Activated CD4-positive, alpha-beta memory T cell treated with anti-CD3 and anti-CD28 coated beads for 36 hours (primary cell): Measurements from ENCODE around the gene RGS17. TPM values are rescaled to one million over a fixed set of nuclear protein-coding genes. Genes with fewer than 3 reads are reported as not detected.
"Not testable (repeated sequence)": the region's sequence is repeated elsewhere in the genome, so short reads cannot be mapped to it uniquely, and the experiment has no call there.

ENCODE experiments used
- CTCF ChIA-PET: fragments of 350-600 bp; sonication (Branson Sonifier 250); formaldehyde crosslinking; loops from one replicate; lab custom pipeline; 2021; ENCODE audit warnings: antibody characterized with exemption, inconsistent platforms; lab: Charles Lee
- POLR2A ChIA-PET: fragments of 350-600 bp; sonication (Branson Sonifier 250); formaldehyde crosslinking; loops from one replicate; lab custom pipeline; 2021; ENCODE audit warnings: antibody characterized with exemption; lab: Charles Lee
- DNase-seq: peaks from one replicate; pipeline ENCODE4 v3.0.0-alpha.2; 2020
- H3K27ac Mint-ChIP-seq: one replicate; pipeline ENCODE4 v1.8.0; 2021; ENCODE audit warnings: mixed read lengths
- H3K27me3 Mint-ChIP-seq: one replicate; pipeline ENCODE4 v1.8.0; 2021; ENCODE audit warnings: mixed read lengths
- H3K36me3 Mint-ChIP-seq: one replicate; pipeline ENCODE4 v1.8.0; 2021; ENCODE audit warnings: mixed read lengths
- H3K4me1 Mint-ChIP-seq: one replicate; pipeline ENCODE4 v1.8.0; 2021; ENCODE audit warnings: low read depth, mixed read lengths
- H3K4me3 Mint-ChIP-seq: one replicate; pipeline ENCODE4 v1.8.0; 2021; ENCODE audit warnings: mild to moderate bottlenecking, mixed read lengths
- H3K9me3 Mint-ChIP-seq: one replicate; pipeline ENCODE4 v1.8.0; 2021; ENCODE audit warnings: mixed read lengths
- intact Hi-C: fragments of 100-400 bp; cut with micrococcal nuclease; formaldehyde crosslinking; loops from one replicate; pipeline ENCODE4 v1.15.1; 2023
- total RNA-seq, 2 experiments: library from RNA; stranded (reverse); gene quantifications; one replicate each; pipeline ENCODE4 v1.2.3, GENCODE V29; 2021

Gene RGS17
- total RNA-seq, 2 experiments from 2014 or later = not detected

- H3K36me3 Mint-ChIP-seq = no peaks in the 10 kb centered on the region
- intact Hi-C loops = no loop called here
- peaks cover 2% of the 10 kb centered on the region for H3K27me3 Mint-ChIP-seq
- no peak overlapping the region for H3K4me3 Mint-ChIP-seq
- peaks cover 4% of the 10 kb centered on the region for H3K9me3 Mint-ChIP-seq
- no peak overlapping the region for H3K27ac Mint-ChIP-seq
- no peaks in the 10 kb centered on the region for H3K4me1 Mint-ChIP-seq
- CTCF ChIA-PET = no interaction called here
- POLR2A ChIA-PET = no interaction called here
- no peak for DNase-seq
Observed at GRCh38 chr6:153146413-153146812, 15.3 kb upstream of the RGS17 start.

GRCh38 chr6:153145591-153145990, 14.5 kb upstream of the RGS17 start:
- intact Hi-C loops = no loop called here
- CTCF ChIA-PET = no interaction called here
- H3K9me3 Mint-ChIP-seq = peaks cover 4% of the 10 kb centered on the region

DNA sequence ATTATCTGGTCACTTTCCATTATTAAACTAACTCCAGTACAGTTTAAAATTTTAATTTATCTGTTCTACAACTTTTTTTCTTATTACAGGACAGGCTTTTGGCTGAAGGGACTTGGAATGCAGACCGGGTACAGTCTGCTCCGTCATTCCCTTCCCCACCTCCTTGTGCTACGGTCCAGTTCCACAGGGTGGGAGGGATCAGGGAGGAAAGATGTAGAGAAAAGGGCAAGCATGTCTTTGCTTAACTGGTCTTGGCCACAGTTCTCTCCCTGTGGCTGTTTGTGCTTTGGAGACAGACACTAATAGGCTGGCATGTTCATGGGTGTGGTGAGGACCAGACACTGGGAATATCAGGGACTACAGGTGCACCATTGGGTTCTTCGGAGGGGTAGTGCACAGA, 12.1 kb upstream of the RGS17 start:
- H3K9me3 Mint-ChIP-seq = no peaks in the 10 kb centered on the region
- ChIA-PET CTCF (no interaction called here), POLR2A (no interaction called here)
- no peak for DNase-seq
- no peaks in the 10 kb centered on the region for H3K4me1 Mint-ChIP-seq
- H3K27ac Mint-ChIP-seq = no peak overlapping the region
- intact Hi-C loops = no loop called here
- H3K4me3 Mint-ChIP-seq = no peak overlapping the region
- H3K27me3 Mint-ChIP-seq = peaks cover 2% of the 10 kb centered on the region
- no peaks in the 10 kb centered on the region for H3K36me3 Mint-ChIP-seq

More at GRCh38 chr6:153145591-153145990, 14.5 kb upstream of the RGS17 start:
- Mint-ChIP-seq H3K36me3 (no peaks in the 10 kb centered on the region), H3K27ac (no peak overlapping the region), H3K27me3 (peaks cover 2% of the 10 kb centered on the region), H3K4me3 (no peak overlapping the region), H3K4me1 (no peaks in the 10 kb centered on the region)
- POLR2A ChIA-PET = no interaction called here
- DNase-seq = no peak

- ChIA-PET CTCF (interaction anchor here (0.6 kb wide), 1 partner anchor 108 kb away, joined by 3 read pairs; no protein-coding TSS in a partner anchor), POLR2A (no interaction called here)
- intact Hi-C loops = no loop called here
- DNase-seq = no peak
- H3K4me3 Mint-ChIP-seq = no peak overlapping the region
- peaks cover 2% of the 10 kb centered on the region for H3K4me1 Mint-ChIP-seq
- peaks cover 2% of the 10 kb centered on the region for H3K27me3 Mint-ChIP-seq
- no peak overlapping the region for H3K27ac Mint-ChIP-seq
- no peaks in the 10 kb centered on the region for H3K9me3 Mint-ChIP-seq
- H3K36me3 Mint-ChIP-seq = no peaks in the 10 kb centered on the region
Observed at GRCh38 chr6:153140299-153140698, 9.2 kb upstream of the RGS17 start.

DNA sequence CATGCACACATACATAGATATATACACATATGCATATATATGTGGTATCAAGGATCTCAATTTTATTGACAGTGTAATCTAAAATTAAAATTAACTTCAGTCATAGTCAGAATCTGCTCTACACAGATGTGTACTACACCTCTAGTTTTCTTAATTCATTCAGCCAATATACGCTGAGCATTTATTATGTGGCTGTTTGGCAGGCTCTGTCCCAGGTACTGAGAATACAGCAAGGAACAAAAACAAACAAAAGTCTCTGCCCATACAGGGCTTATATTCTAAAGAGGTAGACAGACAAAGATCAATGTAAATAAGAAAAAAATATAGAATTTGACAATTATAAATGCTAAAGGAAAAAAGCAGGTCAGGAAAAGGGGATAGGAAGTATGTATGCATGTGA, 7.8 kb upstream of the RGS17 start:
- H3K4me1 Mint-ChIP-seq = peaks cover 3% of the 10 kb centered on the region
- H3K27ac Mint-ChIP-seq = no peak overlapping the region
- POLR2A ChIA-PET = no interaction called here
- no peak overlapping the region for H3K4me3 Mint-ChIP-seq
- intact Hi-C loops = no loop called here
- no peaks in the 10 kb centered on the region for H3K9me3 Mint-ChIP-seq
- CTCF ChIA-PET = no interaction called here
- no peak for DNase-seq
- H3K36me3 Mint-ChIP-seq = no peaks in the 10 kb centered on the region
- peaks cover 3% of the 10 kb centered on the region for H3K27me3 Mint-ChIP-seq

DNA sequence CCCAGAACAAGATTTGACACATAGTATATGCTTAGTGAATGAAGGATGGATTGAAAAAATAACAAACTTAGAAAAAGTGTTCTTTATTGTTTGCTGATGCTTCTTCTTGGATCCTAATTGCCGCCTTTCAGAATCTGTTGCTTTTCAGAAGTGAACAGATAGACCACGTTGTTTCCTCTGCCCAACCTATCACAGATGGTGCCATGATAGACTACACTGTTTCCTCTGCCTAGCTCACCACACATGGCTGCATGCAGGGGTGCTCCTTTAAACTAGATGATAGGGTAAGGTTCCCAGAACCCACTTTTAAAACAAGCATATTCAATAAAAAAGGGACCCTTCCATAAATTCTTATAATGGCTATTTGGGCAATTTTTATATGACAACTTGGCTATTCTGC, 4.6 kb upstream of the RGS17 start:
- ChIA-PET CTCF (no interaction called here), POLR2A (no interaction called here)
- Mint-ChIP-seq H3K4me3 (no peak overlapping the region), H3K27me3 (peaks cover 13% of the 10 kb centered on the region), H3K4me1 (peaks cover 5% of the 10 kb centered on the region), H3K36me3 (no peaks in the 10 kb centered on the region), H3K9me3 (no peaks in the 10 kb centered on the region), H3K27ac (no peak overlapping the region)
- intact Hi-C loops = no loop called here
- no peak for DNase-seq

- POLR2A ChIA-PET, H3K27ac Mint-ChIP-seq, CTCF ChIA-PET, DNase-seq, H3K4me3 Mint-ChIP-seq, H3K9me3 Mint-ChIP-seq, H3K36me3 Mint-ChIP-seq, intact Hi-C loops: not testable (repeated sequence)
- peaks cover 13% of the 10 kb centered on the region for H3K4me1 Mint-ChIP-seq
- peaks cover 26% of the 10 kb centered on the region for H3K27me3 Mint-ChIP-seq
Observed at GRCh38 chr6:153133667-153134066, 2.6 kb upstream of the RGS17 start.

- POLR2A ChIA-PET = no interaction called here
- Mint-ChIP-seq H3K36me3 (no peaks in the 10 kb centered on the region), H3K9me3 (no peaks in the 10 kb centered on the region), H3K27ac (no peak overlapping the region), H3K4me1 (peaks cover 13% of the 10 kb centered on the region), H3K27me3 (peaks cover 37% of the 10 kb centered on the region), H3K4me3 (peak overlapping the region; percentile 70)
- intact Hi-C loops = no loop called here
- no peak for DNase-seq
- CTCF ChIA-PET = no interaction called here
Observed at GRCh38 chr6:153130515-153131036, 506 bp downstream of the RGS17 start.

DNA sequence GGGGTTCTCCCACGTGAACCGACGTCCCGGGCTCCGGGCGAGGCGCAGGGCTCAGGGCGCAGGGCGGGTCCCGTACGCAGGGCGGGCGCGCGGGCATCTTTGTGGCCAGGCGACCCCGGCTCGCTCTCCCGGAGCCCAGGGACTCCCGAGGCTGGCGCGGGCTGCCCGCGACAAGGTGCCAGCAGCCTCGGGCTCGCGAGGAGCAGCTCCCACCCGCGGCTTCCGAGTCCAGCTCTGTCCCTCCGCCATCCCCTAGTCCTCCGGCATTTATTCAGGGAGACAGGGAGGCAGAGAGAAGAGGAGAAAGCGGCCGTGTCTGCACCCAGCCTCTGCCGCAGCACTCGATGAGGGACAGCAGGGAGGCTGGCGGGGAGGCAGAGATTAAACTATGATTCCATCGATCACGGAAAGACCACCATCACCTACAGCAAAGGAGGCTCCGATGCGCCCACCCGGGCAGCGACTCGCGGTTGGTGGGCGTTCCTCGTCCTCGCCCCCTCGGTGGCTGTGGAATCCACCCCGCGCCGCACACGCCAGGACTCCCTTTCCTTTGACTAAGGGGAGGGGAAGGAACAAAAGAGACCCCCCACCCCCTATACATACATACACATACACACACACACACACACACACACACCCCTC, 1.1 kb downstream of the RGS17 start:
- Mint-ChIP-seq H3K9me3 (no peaks in the 10 kb centered on the region), H3K27ac (no peak overlapping the region), H3K4me3 (peak overlapping the region; percentile 70), H3K36me3 (no peaks in the 10 kb centered on the region), H3K27me3 (peaks cover 37% of the 10 kb centered on the region), H3K4me1 (peaks cover 10% of the 10 kb centered on the region)
- intact Hi-C loops = no loop called here
- DNase-seq = no peak
- ChIA-PET POLR2A (no interaction called here), CTCF (no interaction called here)

GRCh38 chr6:153126218-153126617, 4.9 kb downstream of the RGS17 start:
- Mint-ChIP-seq H3K4me3 (no peak overlapping the region), H3K36me3 (no peaks in the 10 kb centered on the region), H3K9me3 (no peaks in the 10 kb centered on the region), H3K27ac (no peak overlapping the region), H3K27me3 (peaks cover 34% of the 10 kb centered on the region), H3K4me1 (peaks cover 8% of the 10 kb centered on the region)
- intact Hi-C loops = no loop called here
- CTCF ChIA-PET = no interaction called here
- DNase-seq = no peak
- POLR2A ChIA-PET = no interaction called here

DNA sequence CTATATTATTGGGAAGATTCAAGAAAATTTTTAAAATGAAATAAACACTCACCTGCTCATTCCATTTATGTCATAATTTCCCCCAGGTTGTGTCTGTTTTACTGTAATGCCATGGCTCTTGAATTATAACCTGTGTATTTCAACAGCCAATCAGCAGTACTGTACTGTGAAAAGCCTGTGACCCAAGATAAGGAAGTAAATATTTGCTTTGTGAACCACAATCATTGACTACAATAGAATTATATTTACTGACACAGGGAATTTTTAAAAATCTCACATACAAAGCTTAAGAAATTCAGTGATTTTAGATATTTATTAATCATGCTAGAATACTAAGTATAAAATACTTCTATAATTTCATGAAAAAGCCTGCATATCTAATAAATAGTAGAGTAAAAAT, 6.0 kb downstream of the RGS17 start:
- H3K27ac Mint-ChIP-seq = no peak overlapping the region
- H3K36me3 Mint-ChIP-seq = no peaks in the 10 kb centered on the region
- ChIA-PET POLR2A (no interaction called here), CTCF (no interaction called here)
- intact Hi-C loops = no loop called here
- no peaks in the 10 kb centered on the region for H3K9me3 Mint-ChIP-seq
- peaks cover 33% of the 10 kb centered on the region for H3K27me3 Mint-ChIP-seq
- DNase-seq = no peak
- no peak overlapping the region for H3K4me3 Mint-ChIP-seq
- peaks cover 5% of the 10 kb centered on the region for H3K4me1 Mint-ChIP-seq

- CTCF ChIA-PET = no interaction called here
- H3K27me3 Mint-ChIP-seq = peaks cover 25% of the 10 kb centered on the region
- H3K36me3 Mint-ChIP-seq = no peaks in the 10 kb centered on the region
- no peak overlapping the region for H3K4me3 Mint-ChIP-seq
- H3K27ac Mint-ChIP-seq = no peak overlapping the region
- intact Hi-C loops = no loop called here
- no peak for DNase-seq
- POLR2A ChIA-PET = no interaction called here
- H3K4me1 Mint-ChIP-seq = no peaks in the 10 kb centered on the region
- no peaks in the 10 kb centered on the region for H3K9me3 Mint-ChIP-seq
Observed at GRCh38 chr6:153123801-153124200, 7.3 kb downstream of the RGS17 start.

GRCh38 chr6:153121311-153121710, 9.8 kb downstream of the RGS17 start:
- Mint-ChIP-seq H3K9me3 (no peaks in the 10 kb centered on the region), H3K4me1 (peaks cover 3% of the 10 kb centered on the region), H3K27ac (no peak overlapping the region), H3K36me3 (no peaks in the 10 kb centered on the region), H3K4me3 (no peak overlapping the region), H3K27me3 (peaks cover 15% of the 10 kb centered on the region)
- POLR2A ChIA-PET = no interaction called here
- DNase-seq = no peak
- CTCF ChIA-PET = no interaction called here
- intact Hi-C loops = no loop called here
